ENCODE measurements around the gene GPR78.

DNA sequence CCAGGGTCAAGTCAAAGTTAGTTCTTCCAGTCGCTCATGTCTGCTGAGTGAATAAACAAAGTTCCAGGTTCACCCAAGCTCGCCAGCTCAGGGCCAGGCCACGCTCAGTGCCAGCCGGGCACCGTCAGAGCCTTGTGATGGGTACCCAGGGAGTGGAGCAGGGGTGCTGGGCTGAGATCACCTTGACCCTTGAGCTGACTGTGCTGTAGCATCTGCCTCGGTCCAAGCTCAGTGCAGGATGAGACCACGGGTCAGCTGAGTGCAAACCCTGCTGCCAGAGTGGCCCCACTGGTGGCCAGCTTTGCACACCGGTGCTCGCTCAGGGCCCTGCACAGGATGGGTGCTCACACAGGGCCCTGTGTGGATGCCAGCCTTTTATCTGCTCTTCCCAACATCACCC, 16.7 kb downstream of the GPR78 start:
- no peak for TF ChIP-seq SMC3 (IDR thresholded peaks at IDR 0.05; ENCODE audit: low read depth, low read length)
- TF ChIP-seq, protein P1, sequence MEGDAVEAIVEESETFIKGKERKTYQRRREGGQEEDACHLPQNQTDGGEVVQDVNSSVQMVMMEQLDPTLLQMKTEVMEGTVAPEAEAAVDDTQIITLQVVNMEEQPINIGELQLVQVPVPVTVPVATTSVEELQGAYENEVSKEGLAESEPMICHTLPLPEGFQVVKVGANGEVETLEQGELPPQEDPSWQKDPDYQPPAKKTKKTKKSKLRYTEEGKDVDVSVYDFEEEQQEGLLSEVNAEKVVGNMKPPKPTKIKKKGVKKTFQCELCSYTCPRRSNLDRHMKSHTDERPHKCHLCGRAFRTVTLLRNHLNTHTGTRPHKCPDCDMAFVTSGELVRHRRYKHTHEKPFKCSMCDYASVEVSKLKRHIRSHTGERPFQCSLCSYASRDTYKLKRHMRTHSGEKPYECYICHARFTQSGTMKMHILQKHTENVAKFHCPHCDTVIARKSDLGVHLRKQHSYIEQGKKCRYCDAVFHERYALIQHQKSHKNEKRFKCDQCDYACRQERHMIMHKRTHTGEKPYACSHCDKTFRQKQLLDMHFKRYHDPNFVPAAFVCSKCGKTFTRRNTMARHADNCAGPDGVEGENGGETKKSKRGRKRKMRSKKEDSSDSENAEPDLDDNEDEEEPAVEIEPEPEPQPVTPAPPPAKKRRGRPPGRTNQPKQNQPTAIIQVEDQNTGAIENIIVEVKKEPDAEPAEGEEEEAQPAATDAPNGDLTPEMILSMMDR (IDR thresholded peaks at IDR 0.05): no peak

Measured in SK-N-SH (cell line).